SK-N-SH (cell line): ENCODE results near the gene CPA1. TPM values are rescaled to one million over a fixed set of nuclear protein-coding genes. Genes with fewer than 3 reads are reported as not detected.

ENCODE experiments used
- CTCF ChIA-PET: fragments of 300-600, 350-600 bp; formaldehyde crosslinking; extraction: SDS; loops from one replicate; lab custom pipeline; 2021; lab: Yijun Ruan, JAX
- POLR2A ChIA-PET: fragments of 350-600 bp; sonication (Branson Sonifier 250); formaldehyde crosslinking; extraction: SDS; loops from one replicate; lab custom pipeline; 2020; ENCODE audit warnings: antibody characterized with exemption, inconsistent platforms; lab: Yijun Ruan, JAX
- DNase-seq: peaks from one replicate; pipeline ENCODE4 v3.0.0; 2012
- H2AFZ ChIP-seq: fragments of 200-600 bp; sonication (generic); 2 replicates; pipeline ENCODE4 v1.8.1; 2016; ENCODE audit warnings: antibody characterized with exemption, mild to moderate bottlenecking, low read depth
- H3F3A ChIP-seq: fragments of 200-600 bp; sonication (generic); replicated peaks from 2 replicates; pipeline ENCODE3; 2016; ENCODE audit warnings: antibody characterized with exemption, mild to moderate bottlenecking; ENCODE audit not compliant: insufficient read depth
- H3K27ac ChIP-seq, 2 experiments: fragments of 200-500 bp in 1 of 2; fragments of 200-600 bp in 1 of 2; sonication (Bioruptor generic) in 1 of 2; sonication (generic), shearing (Covaris generic) in 1 of 2; 2 replicates each; pipeline versions ENCODE4 v1.5.1 to v1.6.1; 2014 to 2016; ENCODE audit warnings: low read depth in 2 of 2, inconsistent platforms in 1 of 2, low read length in 1 of 2, mild to moderate bottlenecking in 1 of 2, mixed read lengths in 1 of 2
- H3K27me3 ChIP-seq: fragments of 200-600 bp; sonication (generic), shearing (Covaris generic); 2 replicates; pipeline ENCODE4 v1.6.1; 2016; ENCODE audit warnings: mixed run types; ENCODE audit not compliant: insufficient read depth
- H3K36me3 ChIP-seq, 2 experiments: fragments of 200-500 bp in 1 of 2; fragments of 200-600 bp in 1 of 2; sonication (Bioruptor generic) in 1 of 2; sonication (generic) in 1 of 2; replicated peaks in 1 of 2; 2 replicates each; pipeline versions ENCODE3 to v1.5.1; 2014 to 2016; ENCODE audit warnings: low read length in 1 of 2, mild to moderate bottlenecking in 1 of 2; ENCODE audit not compliant: insufficient read depth in 2 of 2, control insufficient read depth in 1 of 2
- H3K4me1 ChIP-seq, 2 experiments: fragments of 200-500 bp in 1 of 2; fragments of 200-600 bp in 1 of 2; sonication (Bioruptor generic) in 1 of 2; sonication (generic), shearing (Covaris generic) in 1 of 2; 2 replicates each; pipeline versions ENCODE4 v1.5.1 to v1.6.1; 2014 to 2016; ENCODE audit warnings: low read depth in 1 of 2, low read length in 1 of 2, mixed run types in 1 of 2; ENCODE audit not compliant: insufficient read depth in 2 of 2, control insufficient read depth in 1 of 2
- H3K4me2 ChIP-seq: fragments of 200-600 bp; sonication (generic), shearing (Covaris generic); 2 replicates; pipeline ENCODE4 v1.6.1; 2017; ENCODE audit warnings: mixed run types
- H3K4me3 ChIP-seq, 2 experiments: fragments of 200-500 bp in 1 of 2; fragments of 200-600 bp in 1 of 2; sonication (Bioruptor generic) in 1 of 2; sonication (generic), shearing (Covaris generic) in 1 of 2; 2 replicates each; pipeline versions ENCODE4 v1.5.1 to v1.8.1; 2014 to 2016; ENCODE audit warnings: low read depth in 2 of 2, inconsistent platforms in 1 of 2, low read length in 1 of 2, mild to moderate bottlenecking in 1 of 2, mixed read lengths in 1 of 2, moderate library complexity in 1 of 2
- H3K79me2 ChIP-seq: fragments of 200-600 bp; sonication (generic); 2 replicates; pipeline ENCODE4 v1.8.1; 2017; ENCODE audit warnings: mild to moderate bottlenecking; ENCODE audit not compliant: insufficient read depth
- H3K9ac ChIP-seq: fragments of 200-600 bp; sonication (generic); 2 replicates; pipeline ENCODE4 v1.6.1; 2017; ENCODE audit warnings: mixed run types
- H3K9me2 ChIP-seq: fragments of 200-600 bp; sonication (generic); 2 replicates; pipeline ENCODE4 v1.6.1; 2017; ENCODE audit warnings: mixed run types
- H3K9me3 ChIP-seq: fragments of 200-600 bp; sonication (generic); 2 replicates; pipeline ENCODE4 v1.6.1; 2017; ENCODE audit warnings: mixed run types, mild to moderate bottlenecking, moderate library complexity
- H4K20me1 ChIP-seq: fragments of 200-600 bp; sonication (generic); 2 replicates; pipeline ENCODE4 v1.6.1; 2017; ENCODE audit warnings: mild to moderate bottlenecking, mixed run types; ENCODE audit not compliant: insufficient read depth
- ELF1 ChIP-seq: IDR thresholded peaks from 2 replicates; pipeline ENCODE4 v1.4.0; 2012
- EP300 ChIP-seq, 2 experiments: IDR thresholded peaks; 2 replicates each; pipeline versions ENCODE4 v1.4.0 to v1.6.1; 2012; ENCODE audit warnings: borderline replicate concordance in 1 of 2, low read depth in 1 of 2, low read length in 1 of 2
- FOXJ3 ChIP-seq: sonication (generic); formaldehyde crosslinking; IDR thresholded peaks from 2 replicates; pipeline ENCODE4 v1.5.1; 2020; ENCODE audit warnings: mild to moderate bottlenecking, missing genetic modification reagents
- FOXM1 ChIP-seq: IDR thresholded peaks from 2 replicates; pipeline ENCODE4 v1.4.0; 2012; ENCODE audit warnings: low read depth, mild to moderate bottlenecking
- GABPA ChIP-seq: IDR thresholded peaks from 2 replicates; pipeline ENCODE4 v1.4.0; 2012; ENCODE audit warnings: low read depth, mild to moderate bottlenecking
- GATA2 ChIP-seq: sonication (generic); formaldehyde crosslinking; IDR thresholded peaks from 2 replicates; pipeline ENCODE4 v1.5.0; 2020; ENCODE audit warnings: mild to moderate bottlenecking, missing genetic modification reagents
- IRF3 ChIP-seq: fragments of 150-350 bp; IDR thresholded peaks from 2 replicates; pipeline ENCODE4 v1.6.1; 2016; ENCODE audit warnings: mild to moderate bottlenecking, low read depth, low read length
- JUND ChIP-seq: IDR thresholded peaks from 2 replicates; pipeline ENCODE4 v1.4.0; 2012
- MAX ChIP-seq: IDR thresholded peaks from 2 replicates; pipeline ENCODE4 v1.4.0; 2012; ENCODE audit warnings: low read depth
- NFIC ChIP-seq: IDR thresholded peaks from 2 replicates; pipeline ENCODE4 v1.4.0; 2012; ENCODE audit warnings: borderline replicate concordance
- NRF1 ChIP-seq: IDR thresholded peaks from 2 replicates; pipeline ENCODE4 v1.6.1; 2012; ENCODE audit warnings: low read depth, mild to moderate bottlenecking, low read length
- POLR2AphosphoS5 ChIP-seq: IDR thresholded peaks from 2 replicates; pipeline ENCODE4 v1.6.1; 2012; ENCODE audit warnings: low read depth, low read length
- RCOR1 ChIP-seq: fragments of 150-350 bp; IDR thresholded peaks from 2 replicates; pipeline ENCODE4 v1.6.1; 2017; ENCODE audit warnings: antibody characterized with exemption, low read length
- REST ChIP-seq: IDR thresholded peaks from 2 replicates; pipeline ENCODE4 v1.6.1; 2012; ENCODE audit warnings: mild to moderate bottlenecking, low read depth, low read length, moderate library complexity
- RXRA ChIP-seq: IDR thresholded peaks from 2 replicates; pipeline ENCODE4 v1.4.0; 2012; ENCODE audit warnings: low read depth, mild to moderate bottlenecking, borderline replicate concordance
- SIN3A ChIP-seq: IDR thresholded peaks from 2 replicates; pipeline ENCODE4 v1.6.1; 2012; ENCODE audit warnings: low read depth, mild to moderate bottlenecking, low read length, moderate library complexity, borderline replicate concordance
- TAF1 ChIP-seq: IDR thresholded peaks from 2 replicates; pipeline ENCODE4 v1.6.1; 2012; ENCODE audit warnings: low read depth, mild to moderate bottlenecking, low read length, moderate library complexity, borderline replicate concordance
- TEAD4 ChIP-seq: IDR thresholded peaks from 2 replicates; pipeline ENCODE4 v1.4.0; 2012; ENCODE audit warnings: mild to moderate bottlenecking, borderline replicate concordance; ENCODE audit not compliant: insufficient read depth
- USF1 ChIP-seq: IDR thresholded peaks from 2 replicates; pipeline ENCODE4 v1.4.0; 2012; ENCODE audit warnings: low read depth, borderline replicate concordance
- WGBS: methylation state at CpG from one replicate; pipeline ENCODE4 v1.1.6; 2017; ENCODE audit warnings: low lambda C conversion rate; 5-methylcytosine and 5-hydroxymethylcytosine counted together
- polyA plus RNA-seq, 3 experiments: library from polyadenylated mRNA; depleted of rRNA; stranded (reverse); fragments of >200 nt; gene quantifications; 2 replicates each; pipeline ENCODE4 v1.2.3, GENCODE V29; 2012

CPA1 gene
- polyA plus RNA-seq, 1 of the 3 experiments (the other 2 are of a cell fraction): 0.05 TPM

- TF ChIP-seq TEAD4 (no peak), JUND (no peak), TAF1 (no peak), RCOR1 (no peak), NRF1 (no peak), ELF1 (no peak), IRF3 (no peak), FOXM1 (no peak), FOXJ3 (CRISPR knock-in tag) (no peak), USF1 (no peak), GABPA (no peak), GATA2 (CRISPR knock-in tag) (no peak), RXRA (no peak)
- TF ChIP-seq, all 33 proteins: peak for 0
- H3K4me2 ChIP-seq: 0 out of 2 replicates have a peak overlapping the region, but pooled peaks have one; percentile 36
- H3K9ac ChIP-seq: no peak overlapping the region
- H3K36me3 ChIP-seq: no peaks in the 10 kb centered on the region
- H3K27me3 ChIP-seq: no peaks in the 10 kb centered on the region
- H3K4me1 ChIP-seq: peaks cover 53 to 71% of the 10 kb centered on the region in 2 experiments
- CTCF ChIA-PET: no interaction called here
- H4K20me1 ChIP-seq: no peaks in the 10 kb centered on the region
- peak overlapping the region in 1 of 2 experiments; percentile 56; a peak in 2 of 4 replicates for H3K27ac ChIP-seq
- no peaks in the 10 kb centered on the region for H3K9me3 ChIP-seq
- WGBS: 89% methylated on average over 15 of the region's 19 CpGs
- no peak overlapping the region for H3K4me3 ChIP-seq
- H3F3A ChIP-seq: peaks cover 18% of the 10 kb centered on the region
- H3K79me2 ChIP-seq: no peaks in the 10 kb centered on the region
- POLR2A ChIA-PET: interaction anchor here (0.6 kb wide), 1 partner anchor 298 kb away, joined by 3 read pairs; the partner anchor contains the start of gene KLHDC10
- no peak overlapping the region for H2AFZ ChIP-seq
- no peak for DNase-seq
- H3K9me2 ChIP-seq: no peaks in the 10 kb centered on the region
These were observed 12.2 kb upstream of the CPA1 start for GRCh38 chr7:130367836-130368746.

- Histone ChIP-seq H3K27ac (peak overlapping the region; percentile 56 to 59), H4K20me1 (no peaks in the 10 kb centered on the region), H3K9ac (peak overlapping the region; percentile 17; the same call in 1 of the 2 replicates), H3K4me1 (peaks cover 55 to 76% of the 10 kb centered on the region in 2 experiments), H3K9me3 (no peaks in the 10 kb centered on the region), H3K4me3 (no peak overlapping the region), H3K79me2 (no peaks in the 10 kb centered on the region), H3K27me3 (no peaks in the 10 kb centered on the region), H2AFZ (peak overlapping the region; percentile 48; the same call in 1 of the 2 replicates), H3K9me2 (no peaks in the 10 kb centered on the region), H3K4me2 (peak overlapping the region; percentile 36), H3F3A (peaks cover 12% of the 10 kb centered on the region), H3K36me3 (no peaks in the 10 kb centered on the region)
- POLR2A ChIA-PET: no interaction called here
- 67% methylated on average over 10 of the region's 10 CpGs for WGBS
- CTCF ChIA-PET: no interaction called here
- peak; percentile 59 for DNase-seq
- TF ChIP-seq SIN3A: no peak
- 0 out of 4 replicates have a peak, but pooled peaks of 1 of the 2 experiments have one; percentile 4 for TF ChIP-seq EP300 (IDR thresholded peaks at IDR 0.05; ENCODE audit: borderline replicate concordance in 1 of 2, low read depth in 1 of 2, low read length in 1 of 2)
- peak; percentile 50; the same call in 1 of the 2 replicates for TF ChIP-seq MAX
- no peak for TF ChIP-seq GATA2 (CRISPR knock-in tag)
- no peak for TF ChIP-seq USF1
- TF ChIP-seq POLR2AphosphoS5: peak; percentile 41
- TF ChIP-seq ELF1: no peak; the same call in 1 of the 2 replicates
- TF ChIP-seq REST: 0 out of 2 replicates have a peak, but pooled peaks have one; percentile 45
- peak; percentile 20; the same call in 1 of the 2 replicates for TF ChIP-seq NFIC
These were observed 11.1 kb upstream of the CPA1 start for GRCh38 chr7:130369110-130369711.
